Activated CD8-positive, alpha-beta memory T cell treated with anti-CD3 and anti-CD28 coated beads, Interleukin-2, amount 10 ng/mL, durations not matched to agents 7 days and 5 days (primary cell): ENCODE results near the gene YPEL2. TPM values are rescaled to one million over a fixed set of nuclear protein-coding genes. Genes with fewer than 3 reads are reported as not detected.
"Not testable (repeated sequence)": the region's sequence is repeated elsewhere in the genome, so short reads cannot be mapped to it uniquely, and the experiment has no call there.

Experiments
- ATAC-seq: fragments of 150-1000 bp; cut with Tn5 transposase; one replicate; pipeline ENCODE4 v1.10.0; 2021; ENCODE audit warnings: moderate library complexity
- CTCF ChIA-PET: fragments of 350-600 bp; sonication (Branson Sonifier 250); formaldehyde crosslinking; loops from one replicate; lab custom pipeline; 2021; ENCODE audit warnings: antibody characterized with exemption; lab: Charles Lee
- DNase-seq: peaks from one replicate; pipeline ENCODE4 v3.0.0-alpha.2; 2020
- H3K27ac Mint-ChIP-seq: one replicate; pipeline ENCODE4 v1.8.0; 2021; ENCODE audit warnings: mild to moderate bottlenecking, mixed read lengths
- H3K27me3 Mint-ChIP-seq: one replicate; pipeline ENCODE4 v1.8.0; 2021; ENCODE audit warnings: mixed read lengths
- H3K36me3 Mint-ChIP-seq: one replicate; pipeline ENCODE4 v1.8.0; 2021; ENCODE audit warnings: mild to moderate bottlenecking, mixed read lengths
- H3K4me1 Mint-ChIP-seq: one replicate; pipeline ENCODE4 v1.8.0; 2021; ENCODE audit warnings: mixed read lengths
- H3K4me3 Mint-ChIP-seq: one replicate; pipeline ENCODE4 v1.8.0; 2021; ENCODE audit warnings: mild to moderate bottlenecking, moderate library complexity, mixed read lengths
- H3K9me3 Mint-ChIP-seq: one replicate; pipeline ENCODE4 v1.8.0; 2022; ENCODE audit warnings: low read depth, mixed read lengths
- total RNA-seq, 2 experiments: library from RNA; stranded (reverse); gene quantifications; one replicate each; pipeline ENCODE4 v1.2.3, GENCODE V29; 2021

The YPEL2 gene, protein sequence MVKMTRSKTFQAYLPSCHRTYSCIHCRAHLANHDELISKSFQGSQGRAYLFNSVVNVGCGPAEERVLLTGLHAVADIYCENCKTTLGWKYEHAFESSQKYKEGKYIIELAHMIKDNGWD
- 10 to 100 TPM in 1 of 2 experiments, 1 to 10 TPM in 1; 9.9 to 12.3 TPM for total RNA-seq

DNA sequence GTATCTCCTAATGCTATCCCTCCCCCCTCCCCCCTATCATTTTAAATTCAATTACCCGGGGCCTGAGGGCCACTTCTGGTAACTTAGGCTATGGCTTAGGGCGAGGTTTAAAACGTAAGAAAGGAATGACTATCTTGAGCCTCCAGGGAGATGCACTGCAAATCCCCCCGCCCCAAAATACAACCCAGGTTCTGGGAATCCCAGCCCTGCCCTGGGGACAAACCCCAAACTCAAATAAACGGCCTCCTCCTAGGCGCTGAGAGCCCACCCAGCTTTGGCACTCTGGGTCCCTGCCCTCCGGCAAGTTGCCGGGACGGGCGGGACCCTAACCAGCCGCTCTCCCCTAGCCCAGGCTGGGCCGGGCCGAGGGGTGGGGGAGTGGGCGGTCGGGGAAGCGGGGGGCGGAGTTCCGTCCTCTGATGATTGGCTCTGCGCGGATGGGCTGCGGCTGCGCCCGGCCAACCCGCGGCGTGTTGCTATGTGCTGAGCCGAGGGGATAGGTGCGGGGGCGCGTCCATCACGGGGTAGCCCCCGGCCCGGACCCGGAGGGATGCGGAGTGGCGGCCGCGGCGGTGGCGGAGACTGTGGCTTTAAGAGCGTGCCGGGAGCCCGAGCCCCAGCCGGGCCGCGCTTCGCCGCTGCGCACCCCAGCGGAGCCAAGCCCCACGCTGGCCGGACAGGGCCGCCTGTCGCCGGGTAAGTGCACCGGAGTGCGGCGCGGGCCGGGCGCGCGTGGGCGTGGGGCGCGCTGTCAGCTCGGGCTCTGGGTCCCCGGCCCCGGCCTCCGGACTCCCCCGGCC, at the start of gene YPEL2:
TSS of gene YPEL2 (plus strand) at position 527 of the 800 bp plus-strand sequence. CDS start 21,755 bp downstream, outside the sequence.
- peak within 1 kb of the TSS; percentile 85 for H3K4me3 Mint-ChIP-seq
- peaks cover 48% of the 10 kb centered on the region for H3K4me1 Mint-ChIP-seq
- no peaks in the 10 kb centered on the region for H3K36me3 Mint-ChIP-seq
- H3K27me3 Mint-ChIP-seq: no peaks in the 10 kb centered on the region
- no peaks in the 10 kb centered on the region for H3K9me3 Mint-ChIP-seq
- ATAC-seq (peak; percentile 95), DNase-seq (peak; percentile 91)
- CTCF ChIA-PET: interaction anchor here (1.0 to 6.7 kb wide), 5 partner anchors 84 to 107 kb away, joined by 3 to 205 read pairs (median 11); no protein-coding TSS in a partner anchor
- H3K27ac Mint-ChIP-seq: peak within 1 kb of the TSS; percentile 93

DNA sequence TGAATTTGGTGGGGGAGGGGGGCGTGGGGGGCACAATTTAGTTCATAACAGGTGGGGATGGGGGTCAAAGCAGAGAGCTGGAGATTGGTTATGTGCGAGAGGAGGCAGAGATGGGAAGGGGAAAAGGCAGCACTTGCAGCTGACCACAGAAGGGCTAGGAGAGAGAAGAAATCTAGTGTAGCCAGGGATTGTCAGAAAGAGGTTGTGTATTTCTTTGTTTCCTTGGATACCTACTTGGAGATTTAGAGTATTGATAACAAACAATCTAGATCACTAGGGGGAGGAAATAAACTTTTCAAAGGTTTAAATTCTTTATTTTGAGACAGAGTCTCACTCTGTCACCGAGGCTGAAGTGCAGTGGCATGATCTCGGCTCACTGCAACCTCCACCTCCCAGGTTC, 47.1 kb upstream of the YPEL2 start:
- H3K4me1 Mint-ChIP-seq: peaks cover 5% of the 10 kb centered on the region
- peaks cover 2% of the 10 kb centered on the region for H3K27me3 Mint-ChIP-seq
- DNase-seq (no peak), ATAC-seq (no peak)
- no peak overlapping the region for H3K27ac Mint-ChIP-seq
- no peak overlapping the region for H3K4me3 Mint-ChIP-seq
- CTCF ChIA-PET: no interaction called here
- no peaks in the 10 kb centered on the region for H3K36me3 Mint-ChIP-seq
- no peaks in the 10 kb centered on the region for H3K9me3 Mint-ChIP-seq

DNA sequence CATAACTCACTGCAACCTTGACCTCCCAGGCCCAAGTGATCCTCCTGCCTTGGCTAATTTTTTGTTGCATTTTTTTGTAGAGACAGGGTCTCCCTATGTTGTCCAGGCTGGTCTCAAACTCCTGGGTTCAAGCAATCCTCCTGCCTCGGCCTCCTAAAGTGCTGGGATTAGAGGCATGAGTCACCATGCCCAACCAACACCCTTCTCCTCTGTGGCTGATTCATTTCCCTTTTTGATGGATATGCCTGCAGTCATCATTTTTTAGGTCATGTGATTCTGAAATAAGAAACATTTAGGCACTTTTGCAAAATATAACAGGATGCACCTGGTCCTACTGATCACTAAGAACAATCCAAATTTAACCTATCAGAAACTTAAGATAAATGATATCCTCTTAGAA, 44.0 kb upstream of the YPEL2 start:
- Mint-ChIP-seq H3K27ac (no peak overlapping the region), H3K27me3 (peaks cover 4% of the 10 kb centered on the region), H3K4me3 (no peak overlapping the region), H3K9me3 (no peaks in the 10 kb centered on the region), H3K4me1 (peaks cover 5% of the 10 kb centered on the region), H3K36me3 (no peaks in the 10 kb centered on the region)
- DNase-seq: no peak
- ATAC-seq: no peak
- CTCF ChIA-PET: no interaction called here

DNA sequence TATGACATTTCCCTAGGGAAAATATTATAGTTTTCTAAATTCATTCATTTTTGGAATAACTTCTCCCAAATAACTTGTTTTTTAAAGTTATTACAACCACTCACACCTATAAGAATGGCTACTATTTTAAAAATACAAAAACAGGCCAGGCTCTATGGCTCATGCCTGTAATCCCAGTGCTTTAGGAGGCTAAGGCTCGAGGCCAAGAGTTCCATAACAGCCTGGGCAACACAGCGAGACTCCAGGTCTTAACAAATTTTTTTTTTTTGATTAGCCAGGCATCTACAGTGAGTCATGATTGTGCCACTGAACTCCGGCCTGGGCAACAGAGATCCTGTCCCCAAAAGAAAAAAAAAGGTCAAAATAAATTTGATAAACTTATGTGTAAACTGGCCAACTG, 43.6 kb upstream of the YPEL2 start:
- no peaks in the 10 kb centered on the region for H3K9me3 Mint-ChIP-seq
- CTCF ChIA-PET: no interaction called here
- ATAC-seq (no peak), DNase-seq (no peak)
- H3K4me1 Mint-ChIP-seq: peaks cover 5% of the 10 kb centered on the region
- no peaks in the 10 kb centered on the region for H3K36me3 Mint-ChIP-seq
- H3K4me3 Mint-ChIP-seq: no peak overlapping the region
- no peak overlapping the region for H3K27ac Mint-ChIP-seq
- H3K27me3 Mint-ChIP-seq: peaks cover 4% of the 10 kb centered on the region

DNA sequence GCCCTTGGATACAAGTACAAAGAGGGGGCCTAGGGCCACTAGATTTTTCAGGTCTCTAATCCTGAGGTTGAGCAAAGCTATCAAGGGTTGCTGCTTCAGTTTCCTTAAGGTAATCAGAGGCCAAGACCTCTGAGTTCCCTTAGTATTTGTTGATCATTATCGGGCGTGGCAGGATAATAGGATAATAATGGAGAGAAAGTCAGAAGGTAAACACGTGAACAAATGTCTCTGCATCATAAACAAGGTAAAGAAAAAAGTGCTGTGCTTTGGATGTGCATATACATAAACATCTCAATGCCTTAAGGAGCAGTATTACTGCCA, 41.5 kb upstream of the YPEL2 start:
- CTCF ChIA-PET: no interaction called here
- no peak for ATAC-seq
- Mint-ChIP-seq H3K4me1 (peaks cover 5% of the 10 kb centered on the region), H3K9me3 (no peaks in the 10 kb centered on the region), H3K27me3 (peaks cover 4% of the 10 kb centered on the region), H3K27ac (no peak overlapping the region), H3K36me3 (no peaks in the 10 kb centered on the region), H3K4me3 (no peak overlapping the region)
- no peak for DNase-seq

DNA sequence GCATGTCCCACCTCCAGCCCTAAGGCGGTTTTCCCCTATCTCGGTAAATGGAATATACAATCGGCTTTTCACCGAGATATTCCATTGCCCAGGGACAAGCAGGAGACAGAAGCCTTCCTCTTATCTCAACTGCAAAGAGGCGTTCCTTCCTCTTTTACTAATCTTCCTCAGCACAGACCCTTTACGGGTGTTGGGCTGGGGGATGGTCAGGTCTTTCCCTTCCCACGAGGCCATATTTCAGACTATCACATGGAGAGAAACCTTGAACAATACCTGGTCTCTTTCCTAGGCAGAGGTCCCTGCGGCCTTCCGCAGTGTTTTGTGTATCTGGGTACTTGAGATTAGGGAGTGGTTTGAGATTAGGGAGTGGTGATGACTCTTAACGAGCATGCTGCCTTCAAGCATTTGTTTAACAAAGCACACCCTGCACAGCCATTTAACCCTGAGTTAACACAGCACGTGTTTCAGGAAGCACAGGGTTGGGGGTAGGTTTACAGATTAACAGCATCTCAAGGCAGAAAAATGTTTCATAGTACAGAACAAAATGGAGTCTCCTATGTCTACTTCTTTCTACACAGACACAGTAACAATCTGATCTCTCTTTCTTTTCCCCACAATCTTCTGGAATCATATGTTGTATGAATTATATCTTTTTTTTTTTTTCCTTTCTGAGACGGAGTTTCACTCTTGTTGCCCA, 41.0 kb upstream of the YPEL2 start:
- H3K27ac Mint-ChIP-seq, H3K9me3 Mint-ChIP-seq, H3K27me3 Mint-ChIP-seq, DNase-seq, H3K4me1 Mint-ChIP-seq, CTCF ChIA-PET, H3K4me3 Mint-ChIP-seq, ATAC-seq, H3K36me3 Mint-ChIP-seq: not testable (repeated sequence)

DNA sequence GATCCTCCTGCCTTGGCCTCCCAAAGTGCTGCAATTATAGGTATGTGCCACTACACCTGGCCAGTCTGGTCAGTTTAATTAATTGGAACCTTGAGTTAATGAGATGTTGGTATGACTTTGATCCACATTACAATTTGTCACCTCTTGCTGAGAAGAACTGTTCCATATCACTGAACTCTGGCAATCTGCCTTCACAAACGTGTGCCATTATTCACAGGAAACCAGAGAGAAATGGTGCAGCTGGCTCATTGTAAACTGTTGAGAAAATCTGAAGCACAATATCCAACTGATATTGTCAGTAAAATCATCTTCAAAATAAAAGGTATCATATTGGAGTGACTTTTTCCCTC, 39.3 kb upstream of the YPEL2 start:
- Mint-ChIP-seq H3K9me3 (no peaks in the 10 kb centered on the region), H3K4me1 (peaks cover 5% of the 10 kb centered on the region), H3K4me3 (no peak overlapping the region), H3K27ac (no peak overlapping the region), H3K27me3 (peaks cover 18% of the 10 kb centered on the region), H3K36me3 (no peaks in the 10 kb centered on the region)
- CTCF ChIA-PET: interaction anchor here (0.5 to 0.7 kb wide), 2 partner anchors 8 to 26 kb away, joined by 3 read pairs; no protein-coding TSS in a partner anchor
- DNase-seq (no peak), ATAC-seq (no peak)

DNA sequence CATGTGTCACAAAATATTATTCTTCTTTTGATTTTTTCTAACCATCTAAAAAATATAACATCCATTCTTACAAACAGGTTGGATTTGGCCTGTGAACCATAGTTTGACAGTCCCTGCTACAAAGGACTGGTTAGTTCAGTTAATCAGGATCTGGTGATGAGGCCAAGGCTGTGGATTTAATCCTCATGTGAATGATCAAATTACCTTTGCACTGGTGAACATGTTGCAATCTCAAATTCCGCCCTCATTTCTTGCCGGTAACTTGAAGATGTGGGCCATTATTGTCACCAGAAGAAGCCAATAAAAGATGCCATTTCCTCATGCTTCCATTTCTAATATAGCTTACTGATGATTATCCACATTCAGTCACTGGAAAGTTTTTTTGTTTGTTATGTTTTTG, 35.3 kb upstream of the YPEL2 start:
- Mint-ChIP-seq H3K27me3 (peaks cover 30% of the 10 kb centered on the region), H3K4me1 (no peaks in the 10 kb centered on the region), H3K4me3 (no peak overlapping the region), H3K36me3 (no peaks in the 10 kb centered on the region), H3K27ac (no peak overlapping the region), H3K9me3 (no peaks in the 10 kb centered on the region)
- CTCF ChIA-PET: interaction anchor here (1.1 kb wide), 1 partner anchor 15 kb away, joined by 4 read pairs; no protein-coding TSS in a partner anchor
- ATAC-seq: no peak
- DNase-seq: no peak

DNA sequence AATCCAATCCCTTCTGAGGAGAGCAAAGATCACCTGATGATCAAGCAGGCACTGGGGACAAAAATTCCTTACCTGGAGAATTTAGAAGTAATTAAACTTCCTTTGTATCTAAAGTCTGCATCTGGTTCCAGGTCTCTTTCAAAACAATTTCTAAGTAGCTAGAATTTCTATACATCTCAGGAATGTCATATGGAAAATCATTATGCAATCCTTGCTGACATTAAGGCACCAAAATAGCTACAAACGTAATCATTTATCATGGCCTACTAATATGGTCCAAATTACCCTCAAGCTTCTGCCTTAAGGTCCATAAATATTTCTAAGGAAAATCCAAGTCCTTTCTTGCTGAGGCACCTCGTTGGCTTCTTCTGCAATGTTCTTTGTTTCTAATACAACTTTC, 32.9 kb upstream of the YPEL2 start:
- H3K27me3 Mint-ChIP-seq: peaks cover 35% of the 10 kb centered on the region
- no peak overlapping the region for H3K4me3 Mint-ChIP-seq
- no peaks in the 10 kb centered on the region for H3K4me1 Mint-ChIP-seq
- H3K36me3 Mint-ChIP-seq: no peaks in the 10 kb centered on the region
- CTCF ChIA-PET: interaction anchor here (1.8 kb wide), 1 partner anchor 12 kb away, joined by 6 read pairs; no protein-coding TSS in a partner anchor
- ATAC-seq (no peak), DNase-seq (no peak)
- H3K9me3 Mint-ChIP-seq: no peaks in the 10 kb centered on the region
- H3K27ac Mint-ChIP-seq: no peak overlapping the region

DNA sequence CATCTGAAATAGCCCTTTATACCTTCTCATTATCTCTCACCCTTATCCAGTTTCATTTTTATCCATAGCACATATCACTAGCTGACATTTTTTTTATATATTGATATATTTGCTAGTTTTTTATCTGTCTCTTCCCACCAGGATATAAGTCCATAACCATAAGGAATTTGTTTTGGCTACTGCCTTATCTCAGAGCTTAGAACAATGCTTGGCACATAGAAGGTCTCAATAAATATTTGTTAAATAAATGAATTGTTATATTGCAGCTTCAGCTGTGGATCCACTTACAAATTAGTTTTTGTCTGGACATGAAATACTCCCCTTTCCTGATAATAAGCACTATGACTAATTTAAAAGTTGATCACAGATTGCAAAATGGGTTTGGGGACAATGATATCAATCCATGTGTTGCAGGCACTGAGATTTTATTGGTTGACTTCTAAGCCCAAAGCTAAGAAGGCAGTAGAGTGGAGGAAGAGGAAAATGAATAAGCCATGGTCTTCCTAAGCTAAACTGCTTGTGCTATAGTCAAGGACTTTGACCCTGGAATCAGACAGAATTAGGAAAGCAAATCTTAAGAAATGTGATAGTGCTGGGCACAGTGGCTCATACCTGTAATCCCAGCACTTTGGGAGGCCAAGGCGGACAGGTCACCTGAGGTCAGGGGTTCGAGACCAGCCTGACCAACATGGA, 31.9 kb upstream of the YPEL2 start:
- ATAC-seq (no peak), DNase-seq (no peak)
- Mint-ChIP-seq H3K4me3 (no peak overlapping the region), H3K27ac (no peak overlapping the region), H3K36me3 (no peaks in the 10 kb centered on the region), H3K4me1 (no peaks in the 10 kb centered on the region), H3K27me3 (peaks cover 39% of the 10 kb centered on the region), H3K9me3 (no peaks in the 10 kb centered on the region)
- CTCF ChIA-PET: interaction anchor here (0.6 to 1.8 kb wide), 2 partner anchors 8 to 11 kb away, joined by 3 to 6 read pairs; no protein-coding TSS in a partner anchor

DNA sequence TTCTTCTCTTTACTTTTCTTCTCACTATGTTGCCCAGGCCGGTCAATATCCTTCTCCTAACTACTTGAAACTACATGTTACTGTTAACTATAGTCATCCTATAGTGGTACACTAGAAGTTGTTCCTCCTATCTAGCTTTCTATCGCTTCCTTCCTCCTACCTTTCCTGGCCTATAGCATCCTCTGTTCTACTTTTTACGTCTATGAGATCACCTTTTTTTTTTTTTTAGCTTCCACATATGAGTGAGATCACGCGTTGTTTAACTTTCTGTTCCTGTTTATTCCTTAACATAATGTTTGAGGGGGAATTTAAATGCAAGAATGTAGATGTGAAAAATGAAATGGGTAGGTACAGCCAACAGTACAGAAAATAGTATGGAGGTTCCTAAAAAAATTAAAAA, 30.5 kb upstream of the YPEL2 start:
- Mint-ChIP-seq H3K27ac (no peak overlapping the region), H3K9me3 (no peaks in the 10 kb centered on the region), H3K4me1 (no peaks in the 10 kb centered on the region), H3K4me3 (no peak overlapping the region), H3K27me3 (peaks cover 37% of the 10 kb centered on the region), H3K36me3 (no peaks in the 10 kb centered on the region)
- DNase-seq (no peak), ATAC-seq (no peak)
- CTCF ChIA-PET: interaction anchor here (0.6 to 1.4 kb wide), 3 partner anchors 10 to 221 kb away, joined by 3 to 4 read pairs (median 3); partner anchors contain the start of gene SKA2

DNA sequence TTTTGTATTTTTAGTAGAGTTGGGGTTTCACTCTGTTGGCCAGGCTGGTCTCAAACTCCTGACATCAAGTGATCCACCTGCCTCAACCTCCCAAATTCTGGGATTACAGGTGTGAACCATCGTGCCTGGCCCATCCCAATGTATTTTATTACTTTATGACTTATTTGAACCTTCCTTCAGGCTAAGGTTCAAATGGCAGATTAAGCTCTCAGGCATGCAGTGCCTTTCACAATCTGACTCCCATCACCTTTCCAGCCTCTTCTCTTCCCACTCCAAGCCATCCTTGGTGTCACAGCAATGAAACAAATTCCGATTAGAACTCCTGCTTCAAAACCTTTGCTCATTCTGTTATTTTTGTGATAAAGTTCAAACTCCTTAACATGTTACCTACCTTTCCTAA, 26.6 kb upstream of the YPEL2 start:
- H3K36me3 Mint-ChIP-seq: no peaks in the 10 kb centered on the region
- no peaks in the 10 kb centered on the region for H3K4me1 Mint-ChIP-seq
- CTCF ChIA-PET: no interaction called here
- DNase-seq (no peak), ATAC-seq (no peak)
- no peak overlapping the region for H3K4me3 Mint-ChIP-seq
- H3K9me3 Mint-ChIP-seq: no peaks in the 10 kb centered on the region
- H3K27me3 Mint-ChIP-seq: peaks cover 21% of the 10 kb centered on the region
- no peak overlapping the region for H3K27ac Mint-ChIP-seq

DNA sequence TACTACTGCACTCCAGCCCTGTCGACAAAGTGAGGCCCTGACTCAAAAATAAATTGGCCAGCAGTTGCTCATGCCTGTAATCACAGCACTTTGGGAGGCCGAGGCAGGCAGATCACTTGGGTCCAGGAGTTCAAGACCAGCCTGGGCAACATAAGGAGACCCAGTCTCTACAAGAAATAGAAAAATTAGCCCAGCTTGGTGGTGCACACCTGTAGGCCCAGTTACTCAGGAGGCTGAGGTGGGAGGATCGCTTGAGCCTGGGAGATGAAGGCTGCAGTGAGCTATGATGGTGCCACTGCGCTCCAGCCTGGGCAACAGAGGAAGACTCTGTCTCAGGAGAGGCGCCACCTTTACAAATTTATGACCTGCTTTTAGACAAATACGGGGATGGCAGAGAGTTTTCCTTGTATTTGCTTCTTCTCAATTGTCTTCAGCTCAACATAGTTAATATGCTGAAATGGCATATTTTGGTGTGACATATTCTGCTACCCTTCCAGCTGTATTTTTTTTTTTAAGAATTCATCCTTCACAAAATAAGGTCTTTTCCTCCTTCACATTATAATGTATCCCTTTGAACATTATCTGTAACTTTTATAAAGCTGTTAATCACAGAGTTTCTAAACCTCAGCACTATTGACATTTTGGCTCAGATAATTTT, 21.1 kb upstream of the YPEL2 start:
- DNase-seq: no peak
- CTCF ChIA-PET: interaction anchor here (0.6 to 13.2 kb wide), 45 partner anchors 9 to 740 kb away, joined by 3 to 199 read pairs (median 4); partner anchors contain the start of genes DHX40 and GDPD1
- H3K4me3 Mint-ChIP-seq: no peak overlapping the region
- peaks cover 8% of the 10 kb centered on the region for H3K4me1 Mint-ChIP-seq
- no peak for ATAC-seq
- no peak overlapping the region for H3K27ac Mint-ChIP-seq
- H3K27me3 Mint-ChIP-seq: peaks cover 2% of the 10 kb centered on the region
- no peaks in the 10 kb centered on the region for H3K36me3 Mint-ChIP-seq
- H3K9me3 Mint-ChIP-seq: no peaks in the 10 kb centered on the region
